Lower leg skin (tissue), 3 donors: ENCODE results near the gene ADGRG3.

ENCODE experiments used
- POLR2A ChIP-seq, 2 donors: fragments of 450-650 bp; IDR thresholded peaks; one replicate each; pipeline ENCODE4 v1.6.1; 2016 to 2017; ENCODE audit warnings: antibody characterized with exemption in 2 of 2, mild to moderate bottlenecking in 1 of 2, moderate library complexity in 1 of 2
- TF ChIP-seq, protein P1 (sequence below), 3 donors: fragments of 450-650 bp; IDR thresholded peaks; one replicate each; pipeline ENCODE4 v1.5.1; 2016; ENCODE audit warnings: antibody characterized with exemption in 3 of 3, mild to moderate bottlenecking in 3 of 3, moderate library complexity in 2 of 3

DNA sequence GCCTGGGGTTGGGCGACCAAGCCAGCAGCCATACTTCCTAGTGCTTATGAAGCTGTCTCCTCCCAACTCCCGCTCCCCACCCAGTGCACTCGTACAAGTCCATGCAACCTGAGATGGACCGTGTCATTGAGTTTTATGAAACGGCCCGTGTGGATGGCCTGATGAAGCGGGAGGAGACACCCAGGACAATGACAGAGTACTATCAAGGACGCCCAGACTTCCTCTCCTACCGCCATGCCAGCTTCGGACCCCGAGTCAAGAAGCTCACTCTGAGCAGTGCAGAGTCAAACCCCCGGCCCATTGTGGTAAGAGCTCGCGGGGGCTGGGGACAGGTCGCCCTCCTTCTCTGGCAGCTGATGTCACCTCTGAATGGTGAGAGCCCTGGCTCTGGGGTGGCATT lies 56.4 kb downstream of the ADGRG3 start:
- TF ChIP-seq POLR2A (IDR thresholded peaks at IDR 0.05), result no peak
- TF ChIP-seq, protein P1, sequence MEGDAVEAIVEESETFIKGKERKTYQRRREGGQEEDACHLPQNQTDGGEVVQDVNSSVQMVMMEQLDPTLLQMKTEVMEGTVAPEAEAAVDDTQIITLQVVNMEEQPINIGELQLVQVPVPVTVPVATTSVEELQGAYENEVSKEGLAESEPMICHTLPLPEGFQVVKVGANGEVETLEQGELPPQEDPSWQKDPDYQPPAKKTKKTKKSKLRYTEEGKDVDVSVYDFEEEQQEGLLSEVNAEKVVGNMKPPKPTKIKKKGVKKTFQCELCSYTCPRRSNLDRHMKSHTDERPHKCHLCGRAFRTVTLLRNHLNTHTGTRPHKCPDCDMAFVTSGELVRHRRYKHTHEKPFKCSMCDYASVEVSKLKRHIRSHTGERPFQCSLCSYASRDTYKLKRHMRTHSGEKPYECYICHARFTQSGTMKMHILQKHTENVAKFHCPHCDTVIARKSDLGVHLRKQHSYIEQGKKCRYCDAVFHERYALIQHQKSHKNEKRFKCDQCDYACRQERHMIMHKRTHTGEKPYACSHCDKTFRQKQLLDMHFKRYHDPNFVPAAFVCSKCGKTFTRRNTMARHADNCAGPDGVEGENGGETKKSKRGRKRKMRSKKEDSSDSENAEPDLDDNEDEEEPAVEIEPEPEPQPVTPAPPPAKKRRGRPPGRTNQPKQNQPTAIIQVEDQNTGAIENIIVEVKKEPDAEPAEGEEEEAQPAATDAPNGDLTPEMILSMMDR (IDR thresholded peaks at IDR 0.05), result no peak
